Right lobe of liver (tissue), 4 donors: Measurements from ENCODE around the gene HERC3.

Experiments used
- CTCF ChIP-seq, 4 donors: fragments of 200-600 bp in 3 of 4; fragments of 450-650 bp in 1 of 4; IDR thresholded peaks; one replicate each; pipeline versions ENCODE4 v1.5.1 to v1.8.0; 2016 to 2022; ENCODE audit warnings: antibody characterized with exemption in 4 of 4, mild to moderate bottlenecking in 2 of 4
- POLR2A ChIP-seq: fragments of 450-650 bp; IDR thresholded peaks from one replicate; pipeline ENCODE4 v1.6.1; 2017; ENCODE audit warnings: antibody characterized with exemption, mild to moderate bottlenecking
- donor health status: DM: no; HTN: no; CAD: no.
- donor health status: DM: no; HTN: no; CAD: no.
- donor health status: DM: no; HTN: yes; CAD: no.

- no peak for TF ChIP-seq CTCF (IDR thresholded peaks at IDR 0.05)
- TF ChIP-seq POLR2A, result no peak
These were observed 150.3 kb downstream of the HERC3 start for GRCh38 chr4:88742561-88742960.
